K562 (cell line): Measurements from ENCODE around the gene DAZAP1. TPM values are rescaled to one million over a fixed set of nuclear protein-coding genes. Genes with fewer than 3 reads are reported as not detected.
A peak's percentile ranks its signal among the peaks of the same experiment; 100 is the strongest.

Experiments used
- KLF13 ChIP-seq: fragments of 450-650 bp; IDR thresholded peaks from 2 replicates; pipeline ENCODE4 v1.6.1; 2016; ENCODE audit warnings: missing genetic modification characterization, low read depth, mild to moderate bottlenecking, missing compliant biosample characterization, moderate library complexity, borderline replicate concordance
- MTA1 ChIP-seq: fragments of 450-650 bp; IDR thresholded peaks from 2 replicates; pipeline ENCODE4 v1.6.1; 2017; ENCODE audit warnings: borderline replicate concordance
- PCBP1 ChIP-seq: fragments of 200-400 bp; formaldehyde crosslinking; IDR thresholded peaks from 2 replicates; pipeline ENCODE4 v1.6.1; 2018; ENCODE audit warnings: mild to moderate bottlenecking, low read depth, low read length; ENCODE audit not compliant: poor library complexity, severe bottlenecking
- POLR2AphosphoS2 ChIP-seq: IDR thresholded peaks from 2 replicates; pipeline ENCODE4 v1.6.1; 2012; ENCODE audit warnings: low read length, improper control_type of control experiment
- SIN3A ChIP-seq, 2 experiments: fragments of 150-350 bp in 1 of 2; IDR thresholded peaks; 2 replicates each; pipeline ENCODE4 v1.6.1; 2011 to 2016; ENCODE audit warnings: borderline replicate concordance in 2 of 2, low read depth in 2 of 2, low read length in 2 of 2, mild to moderate bottlenecking in 2 of 2, moderate library complexity in 2 of 2; ENCODE audit not compliant: control insufficient read depth in 1 of 2
- TAF1 ChIP-seq: IDR thresholded peaks from 2 replicates; pipeline ENCODE4 v1.6.1; 2011; ENCODE audit warnings: mild to moderate bottlenecking, low read length, moderate library complexity; ENCODE audit not compliant: insufficient read depth, control insufficient read depth, severe bottlenecking; ENCODE audit errors: extremely low read depth
- ZNF146 ChIP-seq: IDR thresholded peaks from one replicate; pipeline ENCODE4 v1.6.1; 2018; ENCODE audit warnings: missing compliant biosample characterization; ENCODE audit not compliant: unreplicated experiment
- ZNF253 ChIP-seq: fragments of 250-450 bp; sonication (Bioruptor Pico); conservative IDR thresholded peaks from 2 replicates; pipeline ENCODE4 v1.6.1; 2021; ENCODE audit warnings: mild to moderate bottlenecking
- ZNF3 ChIP-seq: fragments of 250-450 bp; sonication (Bioruptor Pico); IDR thresholded peaks from 2 replicates; pipeline ENCODE4 v1.5.0; 2021; ENCODE audit warnings: mild to moderate bottlenecking, moderate library complexity
- ZZZ3 ChIP-seq: fragments of 450-650 bp; IDR thresholded peaks from 2 replicates; pipeline ENCODE4 v1.6.1; 2016; ENCODE audit warnings: antibody characterized with exemption, mild to moderate bottlenecking, moderate library complexity
- polyA plus RNA-seq, 8 experiments: library from polyadenylated mRNA; depleted of rRNA in 4 of 8; stranded (reverse) in 5 of 8; unstranded in 3 of 8; fragments of >200 nt; fragmentation: Nextera tagmentation in 2 of 8; fragmentation: Illumina TruSeq in 1 of 8; extraction: Ambion mirVana in 2 of 8; extraction: Trizol in 1 of 8; gene quantifications; 2 replicates each; pipeline versions ENCODE4 v1.2.1 to v1.2.3, GENCODE V29; 2011 to 2014; ENCODE audit warnings: inconsistent platforms in 1 of 8, missing spikeins in 1 of 8
- total RNA-seq, 7 experiments: library from RNA; depleted of rRNA in 6 of 7; stranded (reverse); fragments of >200 nt in 6 of 7; fragmentation: Illumina TruSeq in 2 of 7; extraction: Trizol in 2 of 7; gene quantifications; 2 replicates each; pipeline versions ENCODE4 v1.2.1 to v1.2.3, GENCODE V29; 2011 to 2021; ENCODE audit warnings: low replicate concordance in 1 of 7
- TF ChIP-seq, protein P1 (sequence below): fragments of 450-650 bp; IDR thresholded peaks from 2 replicates; pipeline ENCODE4 v1.7.1; 2018; ENCODE audit warnings: mild to moderate bottlenecking, low read depth; ENCODE audit not compliant: partially characterized antibody
- TF ChIP-seq, protein P2 (sequence below), 2 experiments: IDR thresholded peaks; 2 replicates each; pipeline ENCODE4 v1.6.1; 2012; ENCODE audit warnings: improper control_type of control experiment in 2 of 2, low read depth in 2 of 2, low read length in 2 of 2, borderline replicate concordance in 1 of 2
- TF ChIP-seq, protein P3 (sequence below): fragments of 250-450 bp; sonication (Bioruptor Pico); IDR thresholded peaks from 2 replicates; pipeline ENCODE4 v1.6.1; 2021; ENCODE audit warnings: mild to moderate bottlenecking
- TF ChIP-seq, protein P4 (sequence below): sonication (generic); formaldehyde crosslinking; IDR thresholded peaks from 2 replicates; pipeline ENCODE4 v1.8.0; 2022; ENCODE audit warnings: mild to moderate bottlenecking, low read depth, missing genetic modification reagents
- TF ChIP-seq, protein P5 (sequence below): fragments of 250-450 bp; sonication (Bioruptor Pico); IDR thresholded peaks from 2 replicates; pipeline ENCODE4 v1.8.0; 2021; ENCODE audit warnings: moderate library complexity, mild to moderate bottlenecking, inconsistent platforms

DAZAP1 gene
- total and polyA plus RNA-seq, 9 of the 15 experiments (the other 6 are each of a cell fraction or from before 2014, with no cell fraction given), result 10.8 to 289 (median 142) TPM

DNA sequence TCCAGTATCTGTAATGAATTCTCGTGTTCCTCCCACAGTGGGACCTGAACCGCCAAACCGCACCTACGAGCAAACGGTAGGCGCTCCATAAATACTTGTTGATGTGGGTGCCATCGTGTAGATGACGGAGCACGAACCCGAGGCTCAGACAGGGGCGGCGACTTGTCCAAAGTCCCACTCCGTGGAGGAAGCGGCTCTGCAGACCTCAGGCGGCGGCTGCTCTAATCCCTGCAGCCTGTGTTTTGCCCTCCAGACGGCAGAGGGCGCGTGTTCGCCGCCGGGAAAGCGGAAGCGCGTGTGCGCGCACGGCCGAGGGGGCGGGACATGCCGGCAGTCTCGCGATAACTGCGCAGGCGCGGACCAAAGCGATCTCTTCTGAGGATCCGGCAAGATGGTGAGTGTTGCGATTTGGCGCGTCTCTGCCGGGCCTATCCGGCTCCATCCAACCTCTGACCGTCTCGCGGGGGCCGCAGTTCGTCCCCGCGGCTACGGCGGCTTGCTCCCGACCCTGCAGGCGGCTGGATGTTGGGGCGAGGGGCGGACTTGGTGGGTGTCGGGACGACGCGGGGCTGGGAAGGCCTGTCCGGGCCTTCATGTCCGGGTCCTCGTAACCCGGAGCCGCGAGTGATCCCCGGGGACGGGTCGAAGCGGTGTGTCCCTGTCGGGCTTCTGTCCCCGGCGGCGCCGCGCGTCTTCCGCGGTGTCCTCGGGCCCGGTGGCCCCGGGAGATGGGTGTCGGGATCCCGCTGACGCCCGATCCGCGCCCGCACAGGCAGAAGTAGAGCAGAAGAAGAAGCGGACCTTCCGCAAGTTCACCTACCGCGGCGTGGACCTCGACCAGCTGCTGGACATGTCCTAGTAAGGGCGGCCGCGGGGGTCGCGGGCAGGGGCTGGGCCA, 30.9 kb downstream of the DAZAP1 start, which contains the start of gene RPS15 (continued):
- TF ChIP-seq, protein P1, sequence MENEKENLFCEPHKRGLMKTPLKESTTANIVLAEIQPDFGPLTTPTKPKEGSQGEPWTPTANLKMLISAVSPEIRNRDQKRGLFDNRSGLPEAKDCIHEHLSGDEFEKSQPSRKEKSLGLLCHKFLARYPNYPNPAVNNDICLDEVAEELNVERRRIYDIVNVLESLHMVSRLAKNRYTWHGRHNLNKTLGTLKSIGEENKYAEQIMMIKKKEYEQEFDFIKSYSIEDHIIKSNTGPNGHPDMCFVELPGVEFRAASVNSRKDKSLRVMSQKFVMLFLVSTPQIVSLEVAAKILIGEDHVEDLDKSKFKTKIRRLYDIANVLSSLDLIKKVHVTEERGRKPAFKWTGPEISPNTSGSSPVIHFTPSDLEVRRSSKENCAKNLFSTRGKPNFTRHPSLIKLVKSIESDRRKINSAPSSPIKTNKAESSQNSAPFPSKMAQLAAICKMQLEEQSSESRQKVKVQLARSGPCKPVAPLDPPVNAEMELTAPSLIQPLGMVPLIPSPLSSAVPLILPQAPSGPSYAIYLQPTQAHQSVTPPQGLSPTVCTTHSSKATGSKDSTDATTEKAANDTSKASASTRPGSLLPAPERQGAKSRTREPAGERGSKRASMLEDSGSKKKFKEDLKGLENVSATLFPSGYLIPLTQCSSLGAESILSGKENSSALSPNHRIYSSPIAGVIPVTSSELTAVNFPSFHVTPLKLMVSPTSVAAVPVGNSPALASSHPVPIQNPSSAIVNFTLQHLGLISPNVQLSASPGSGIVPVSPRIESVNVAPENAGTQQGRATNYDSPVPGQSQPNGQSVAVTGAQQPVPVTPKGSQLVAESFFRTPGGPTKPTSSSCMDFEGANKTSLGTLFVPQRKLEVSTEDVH, result peak; percentile 84
- TF ChIP-seq, protein P2, sequence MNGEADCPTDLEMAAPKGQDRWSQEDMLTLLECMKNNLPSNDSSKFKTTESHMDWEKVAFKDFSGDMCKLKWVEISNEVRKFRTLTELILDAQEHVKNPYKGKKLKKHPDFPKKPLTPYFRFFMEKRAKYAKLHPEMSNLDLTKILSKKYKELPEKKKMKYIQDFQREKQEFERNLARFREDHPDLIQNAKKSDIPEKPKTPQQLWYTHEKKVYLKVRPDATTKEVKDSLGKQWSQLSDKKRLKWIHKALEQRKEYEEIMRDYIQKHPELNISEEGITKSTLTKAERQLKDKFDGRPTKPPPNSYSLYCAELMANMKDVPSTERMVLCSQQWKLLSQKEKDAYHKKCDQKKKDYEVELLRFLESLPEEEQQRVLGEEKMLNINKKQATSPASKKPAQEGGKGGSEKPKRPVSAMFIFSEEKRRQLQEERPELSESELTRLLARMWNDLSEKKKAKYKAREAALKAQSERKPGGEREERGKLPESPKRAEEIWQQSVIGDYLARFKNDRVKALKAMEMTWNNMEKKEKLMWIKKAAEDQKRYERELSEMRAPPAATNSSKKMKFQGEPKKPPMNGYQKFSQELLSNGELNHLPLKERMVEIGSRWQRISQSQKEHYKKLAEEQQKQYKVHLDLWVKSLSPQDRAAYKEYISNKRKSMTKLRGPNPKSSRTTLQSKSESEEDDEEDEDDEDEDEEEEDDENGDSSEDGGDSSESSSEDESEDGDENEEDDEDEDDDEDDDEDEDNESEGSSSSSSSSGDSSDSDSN (IDR thresholded peaks at IDR 0.05; ENCODE audit: borderline replicate concordance in 1 of 2, low read depth in 2 of 2, low read length in 2 of 2), result peak in 1 of 2 experiments; percentile 56; a peak in 1 of 4 replicates
- TF ChIP-seq TAF1 (peak; percentile 99), MTA1 (no peak; the same call in 1 of the 2 replicates), KLF13 (peak; percentile 77; the same call in 1 of the 2 replicates), ZNF3 (CRISPR knock-in tag) (no peak), PCBP1 (peak; percentile 83), POLR2AphosphoS2 (peak; percentile 80; the same call in 1 of the 2 replicates), ZZZ3 (peak; percentile 100), SIN3A (IDR thresholded peaks at IDR 0.05; ENCODE audit: borderline replicate concordance in 2 of 2, control insufficient read depth in 1 of 2, low read depth in 2 of 2, low read length in 2 of 2) (peak in 1 of 2 experiments; percentile 78; a peak in 3 of 4 replicates), ZNF253 (CRISPR knock-in tag) (no peak), ZNF146 (CRISPR knock-in tag) (no peak)
- TF ChIP-seq, protein P3, sequence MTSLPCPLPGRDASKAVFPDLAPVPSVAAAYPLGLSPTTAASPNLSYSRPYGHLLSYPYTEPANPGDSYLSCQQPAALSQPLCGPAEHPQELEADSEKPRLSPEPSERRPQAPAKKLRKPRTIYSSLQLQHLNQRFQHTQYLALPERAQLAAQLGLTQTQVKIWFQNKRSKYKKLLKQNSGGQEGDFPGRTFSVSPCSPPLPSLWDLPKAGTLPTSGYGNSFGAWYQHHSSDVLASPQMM (CRISPR knock-in tag), result no peak
- TF ChIP-seq, protein P4, sequence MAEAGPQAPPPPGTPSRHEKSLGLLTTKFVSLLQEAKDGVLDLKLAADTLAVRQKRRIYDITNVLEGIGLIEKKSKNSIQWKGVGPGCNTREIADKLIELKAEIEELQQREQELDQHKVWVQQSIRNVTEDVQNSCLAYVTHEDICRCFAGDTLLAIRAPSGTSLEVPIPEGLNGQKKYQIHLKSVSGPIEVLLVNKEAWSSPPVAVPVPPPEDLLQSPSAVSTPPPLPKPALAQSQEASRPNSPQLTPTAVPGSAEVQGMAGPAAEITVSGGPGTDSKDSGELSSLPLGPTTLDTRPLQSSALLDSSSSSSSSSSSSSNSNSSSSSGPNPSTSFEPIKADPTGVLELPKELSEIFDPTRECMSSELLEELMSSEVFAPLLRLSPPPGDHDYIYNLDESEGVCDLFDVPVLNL (CRISPR knock-in tag), result peak; percentile 70
- TF ChIP-seq, protein P5, sequence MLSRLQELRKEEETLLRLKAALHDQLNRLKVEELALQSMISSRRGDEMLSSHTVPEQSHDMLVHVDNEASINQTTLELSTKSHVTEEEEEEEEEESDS, result no peak
